ENCODE data around the gene SLC22A17.

DNA sequence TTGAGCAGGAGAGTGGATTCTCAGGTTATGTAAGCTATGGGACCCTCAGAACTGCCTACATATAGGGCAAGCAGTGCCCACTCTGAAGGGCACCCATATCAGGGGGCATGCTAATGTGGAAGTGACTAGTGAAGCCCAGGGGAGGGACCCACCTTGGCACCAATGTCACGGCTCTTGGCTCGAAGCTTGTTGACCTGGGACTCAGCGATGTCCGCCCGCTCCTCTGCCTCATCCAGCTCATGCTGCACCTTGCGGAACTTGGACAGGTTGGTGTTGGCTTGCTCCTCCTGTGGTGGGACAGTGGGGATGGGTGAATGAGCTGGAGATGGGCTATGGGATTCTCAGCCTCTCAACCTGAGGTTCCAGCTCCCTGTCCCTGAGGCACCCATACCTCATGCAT, 29.6 kb upstream of the SLC22A17 start:
- TF ChIP-seq, protein P1, sequence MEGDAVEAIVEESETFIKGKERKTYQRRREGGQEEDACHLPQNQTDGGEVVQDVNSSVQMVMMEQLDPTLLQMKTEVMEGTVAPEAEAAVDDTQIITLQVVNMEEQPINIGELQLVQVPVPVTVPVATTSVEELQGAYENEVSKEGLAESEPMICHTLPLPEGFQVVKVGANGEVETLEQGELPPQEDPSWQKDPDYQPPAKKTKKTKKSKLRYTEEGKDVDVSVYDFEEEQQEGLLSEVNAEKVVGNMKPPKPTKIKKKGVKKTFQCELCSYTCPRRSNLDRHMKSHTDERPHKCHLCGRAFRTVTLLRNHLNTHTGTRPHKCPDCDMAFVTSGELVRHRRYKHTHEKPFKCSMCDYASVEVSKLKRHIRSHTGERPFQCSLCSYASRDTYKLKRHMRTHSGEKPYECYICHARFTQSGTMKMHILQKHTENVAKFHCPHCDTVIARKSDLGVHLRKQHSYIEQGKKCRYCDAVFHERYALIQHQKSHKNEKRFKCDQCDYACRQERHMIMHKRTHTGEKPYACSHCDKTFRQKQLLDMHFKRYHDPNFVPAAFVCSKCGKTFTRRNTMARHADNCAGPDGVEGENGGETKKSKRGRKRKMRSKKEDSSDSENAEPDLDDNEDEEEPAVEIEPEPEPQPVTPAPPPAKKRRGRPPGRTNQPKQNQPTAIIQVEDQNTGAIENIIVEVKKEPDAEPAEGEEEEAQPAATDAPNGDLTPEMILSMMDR (IDR thresholded peaks at IDR 0.05; ENCODE audit: insufficient read depth, low read depth, low read length) = no peak
- TF ChIP-seq EZH2 (IDR thresholded peaks at IDR 0.05; ENCODE audit: insufficient read depth, low read length) = no peak

All from astrocyte (in vitro differentiated cells and primary cell).